GM21381 (cell line): Measurements from ENCODE around the gene FMO2.

ENCODE experiments used
- ATAC-seq: cut with Tn5 transposase; IDR thresholded peaks from one replicate; pipeline ENCODE4 v1.9.1; 2021; ENCODE audit warnings: mild to moderate bottlenecking, moderate library complexity; ENCODE audit not compliant: unreplicated experiment

The FMO2 gene

DNA sequence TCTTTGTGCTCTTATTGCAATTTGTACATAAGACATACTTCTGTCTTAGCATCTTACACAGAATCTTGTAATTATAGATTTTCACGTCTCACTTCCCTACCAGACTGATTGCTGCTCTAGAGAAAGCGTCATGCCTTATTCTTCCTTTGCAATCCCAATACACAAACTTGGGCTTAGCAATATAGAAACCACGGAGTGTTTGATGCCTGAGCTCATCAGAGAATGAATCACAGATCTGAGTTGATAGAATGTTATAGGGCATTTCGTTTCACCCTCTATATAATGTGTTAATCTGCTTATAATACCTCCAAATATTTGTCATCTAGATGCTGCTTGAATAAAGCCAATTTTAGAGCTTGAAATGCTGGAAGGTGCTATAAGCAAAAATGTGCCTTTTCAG, 69.8 kb downstream of the FMO2 start:
- no peak for ATAC-seq

DNA sequence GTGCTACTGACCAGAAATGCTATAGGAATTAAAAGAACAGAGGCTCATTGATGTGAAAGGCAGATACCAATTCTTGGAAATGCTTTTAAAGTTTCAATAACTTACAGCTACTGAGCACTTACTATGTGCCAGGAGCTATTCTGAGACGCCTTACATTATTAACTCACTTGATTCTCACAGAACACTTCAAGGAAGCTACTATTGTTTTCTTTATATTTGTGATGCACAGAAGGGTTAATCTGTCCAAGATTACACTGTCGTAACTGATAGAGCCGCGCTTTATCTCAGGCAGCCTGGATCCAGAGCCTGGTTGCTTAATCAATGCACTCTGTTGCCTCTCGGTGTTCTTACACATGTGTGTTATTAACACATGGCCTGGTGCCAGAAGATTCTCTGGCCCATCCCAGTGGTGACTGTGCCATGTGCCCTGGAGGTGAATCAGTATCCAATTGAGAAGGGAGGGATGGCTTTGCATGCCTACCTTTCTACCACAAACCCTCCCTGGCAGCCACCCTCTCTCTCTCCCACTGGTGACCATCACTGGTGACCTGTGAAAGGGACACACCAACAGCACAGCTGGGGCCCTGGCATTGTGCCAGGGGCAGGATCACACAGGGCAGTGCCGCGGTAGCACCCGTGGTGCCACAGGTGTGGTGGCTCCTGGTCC, 72.0 kb downstream of the FMO2 start:
- ATAC-seq, result no peak

DNA sequence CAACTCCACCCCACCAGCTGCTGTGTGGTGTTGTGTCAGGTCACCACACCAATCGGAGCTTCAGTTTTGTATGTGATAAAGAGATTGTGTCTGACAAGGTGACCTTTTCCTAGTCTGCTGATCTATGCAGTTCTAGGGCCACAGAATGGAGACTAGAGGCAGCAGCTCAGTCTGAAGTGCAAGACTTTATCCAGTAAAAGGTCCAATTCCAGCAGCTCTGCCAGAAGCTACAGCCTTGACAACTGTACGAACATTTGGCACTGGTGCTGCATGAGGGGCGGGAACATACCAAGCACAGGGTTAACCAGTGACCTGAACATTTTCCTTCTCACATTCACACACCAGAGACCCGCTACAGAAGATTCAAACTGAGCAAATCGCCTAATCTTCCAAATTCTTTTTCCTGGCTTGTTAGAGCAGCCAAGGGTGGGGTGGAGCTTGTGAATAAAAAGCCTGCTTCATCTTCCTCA, 72.5 kb downstream of the FMO2 start:
- no peak for ATAC-seq

- no peak for ATAC-seq
Observed at GRCh38 chr1:171258429-171258828, 73.3 kb downstream of the FMO2 start.

DNA sequence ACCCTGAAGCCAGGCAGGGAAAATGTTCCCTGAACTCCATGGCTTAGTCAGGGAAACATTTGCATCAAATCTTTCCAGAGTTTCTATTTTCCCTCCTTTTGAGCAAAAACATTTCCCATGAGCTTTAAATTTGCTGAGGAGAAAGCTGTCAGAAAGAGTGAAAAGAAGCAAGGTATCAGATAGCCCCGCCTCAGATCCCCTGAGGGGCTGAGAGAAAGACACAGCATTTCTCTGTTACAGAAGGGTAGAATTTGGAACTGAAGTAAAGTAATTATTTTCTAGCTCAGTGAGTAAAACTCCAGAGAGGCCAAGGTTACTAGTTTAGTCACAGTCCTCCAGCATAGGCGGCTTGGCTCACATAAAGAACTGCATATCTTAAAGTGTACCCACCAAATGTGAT, 73.8 kb downstream of the FMO2 start:
- no peak for ATAC-seq
